ENCODE results near the gene NEK6. TPM values are rescaled to one million over a fixed set of nuclear protein-coding genes. Genes with fewer than 3 reads are reported as not detected.

NEK6 gene
- polyA plus RNA-seq, 1 experiment, result 128 TPM

DNA sequence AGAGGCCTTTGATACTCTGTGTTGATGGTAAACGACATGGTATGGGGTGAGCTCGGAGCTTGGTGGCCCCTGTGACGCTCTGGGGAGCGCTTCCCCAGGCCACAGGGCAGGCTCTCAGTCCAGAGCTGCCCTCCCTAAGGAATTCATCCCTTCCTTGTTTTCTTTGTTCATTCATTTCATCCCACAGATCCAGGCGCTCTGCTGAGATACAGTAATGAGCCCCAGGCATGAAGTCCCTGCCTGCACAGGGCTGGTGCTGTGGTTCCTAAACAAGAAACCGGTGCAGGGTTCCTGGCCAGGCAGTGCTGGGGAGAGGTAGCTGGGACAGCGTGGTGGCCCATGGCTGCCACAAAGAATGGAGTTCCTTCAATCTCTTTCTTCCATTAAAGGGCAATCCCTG, 14.4 kb downstream of the NEK6 start:
- H3K27ac ChIP-seq (ENCODE audit: low read depth, low read length), result peak overlapping the region; percentile 11
- ChIA-PET POLR2A (no interaction called here), CTCF (no interaction called here)
- no peak overlapping the region for H3K4me3 ChIP-seq (ENCODE audit: low read depth, low read length)
- no peaks in the 10 kb centered on the region for H3K27me3 ChIP-seq (ENCODE audit: control insufficient read depth, insufficient read depth, low read length)
- TF ChIP-seq, protein P1, sequence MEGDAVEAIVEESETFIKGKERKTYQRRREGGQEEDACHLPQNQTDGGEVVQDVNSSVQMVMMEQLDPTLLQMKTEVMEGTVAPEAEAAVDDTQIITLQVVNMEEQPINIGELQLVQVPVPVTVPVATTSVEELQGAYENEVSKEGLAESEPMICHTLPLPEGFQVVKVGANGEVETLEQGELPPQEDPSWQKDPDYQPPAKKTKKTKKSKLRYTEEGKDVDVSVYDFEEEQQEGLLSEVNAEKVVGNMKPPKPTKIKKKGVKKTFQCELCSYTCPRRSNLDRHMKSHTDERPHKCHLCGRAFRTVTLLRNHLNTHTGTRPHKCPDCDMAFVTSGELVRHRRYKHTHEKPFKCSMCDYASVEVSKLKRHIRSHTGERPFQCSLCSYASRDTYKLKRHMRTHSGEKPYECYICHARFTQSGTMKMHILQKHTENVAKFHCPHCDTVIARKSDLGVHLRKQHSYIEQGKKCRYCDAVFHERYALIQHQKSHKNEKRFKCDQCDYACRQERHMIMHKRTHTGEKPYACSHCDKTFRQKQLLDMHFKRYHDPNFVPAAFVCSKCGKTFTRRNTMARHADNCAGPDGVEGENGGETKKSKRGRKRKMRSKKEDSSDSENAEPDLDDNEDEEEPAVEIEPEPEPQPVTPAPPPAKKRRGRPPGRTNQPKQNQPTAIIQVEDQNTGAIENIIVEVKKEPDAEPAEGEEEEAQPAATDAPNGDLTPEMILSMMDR (IDR thresholded peaks at IDR 0.05; ENCODE audit: low read depth, low read length), result no peak
- H3K9me3 ChIP-seq (ENCODE audit: control insufficient read depth, insufficient read depth, low read length), result no peaks in the 10 kb centered on the region
- DNase-seq (ENCODE audit: low read depth, low spot score), result no peak

DNA sequence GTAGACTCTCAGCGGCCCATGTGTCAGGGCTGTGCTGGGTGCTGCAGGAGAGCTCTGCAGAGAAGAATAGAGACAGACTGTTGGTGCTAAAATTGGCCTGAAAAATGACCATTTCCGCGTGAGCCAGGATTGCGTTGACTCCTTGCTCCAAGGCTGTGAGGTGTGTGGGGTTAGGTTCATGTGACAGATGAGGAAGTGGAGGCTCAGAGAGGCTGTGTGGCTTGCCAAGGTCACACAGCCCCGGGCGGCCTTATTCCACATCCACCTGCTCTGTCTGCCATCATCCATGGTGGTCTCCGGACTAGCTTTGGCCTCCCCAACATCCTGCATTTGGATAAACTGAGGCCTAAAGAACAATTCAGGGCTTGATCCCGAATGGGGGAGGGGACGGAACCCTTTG, 15.2 kb downstream of the NEK6 start:
- ChIA-PET POLR2A (no interaction called here), CTCF (no interaction called here)
- Histone ChIP-seq H3K4me3 (ENCODE audit: low read depth, low read length) (no peak overlapping the region), H3K27ac (ENCODE audit: low read depth, low read length) (peak overlapping the region; percentile 39), H3K9me3 (ENCODE audit: control insufficient read depth, insufficient read depth, low read length) (no peaks in the 10 kb centered on the region), H3K27me3 (ENCODE audit: control insufficient read depth, insufficient read depth, low read length) (no peaks in the 10 kb centered on the region)
- TF ChIP-seq, protein P1 (IDR thresholded peaks at IDR 0.05; ENCODE audit: low read depth, low read length), result no peak
- DNase-seq (ENCODE audit: low read depth, low spot score), result no peak

DNA sequence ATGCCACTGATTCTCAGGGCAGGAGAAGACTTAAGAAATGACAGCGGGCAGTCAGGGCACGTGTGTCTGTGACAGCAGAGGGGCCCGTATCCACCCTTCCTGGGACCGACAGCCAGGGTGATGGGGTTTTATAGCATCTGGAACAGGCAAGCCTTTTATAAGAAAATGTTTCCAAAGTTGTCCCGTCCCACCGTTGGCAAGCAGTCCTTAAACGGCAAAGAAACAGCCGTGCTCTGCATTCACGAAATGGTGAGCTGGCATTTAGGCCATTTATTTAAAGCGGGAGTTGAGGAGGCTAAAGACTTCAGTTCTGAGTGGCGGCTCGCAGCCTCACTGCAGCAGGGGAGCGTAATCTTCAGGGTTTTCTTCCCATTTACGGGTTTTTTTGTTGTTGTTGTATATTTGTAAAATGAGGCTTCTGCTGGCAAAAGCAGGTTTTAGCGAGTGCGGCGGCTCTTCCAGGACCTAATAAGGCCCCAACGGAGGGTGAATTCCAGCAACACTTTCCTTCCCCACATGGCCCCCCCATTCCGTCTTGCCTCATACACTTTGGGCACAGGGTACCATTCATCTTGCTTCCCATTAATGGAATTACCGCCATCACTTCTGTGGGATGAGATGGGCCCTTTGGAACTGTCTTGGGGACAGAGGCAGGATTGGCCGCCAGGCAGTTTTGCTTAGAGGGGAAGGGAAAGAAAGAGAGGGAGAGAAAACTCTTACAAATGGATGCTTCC, 15.8 kb downstream of the NEK6 start:
- H3K27ac ChIP-seq (ENCODE audit: low read depth, low read length), result no peak overlapping the region

DNA sequence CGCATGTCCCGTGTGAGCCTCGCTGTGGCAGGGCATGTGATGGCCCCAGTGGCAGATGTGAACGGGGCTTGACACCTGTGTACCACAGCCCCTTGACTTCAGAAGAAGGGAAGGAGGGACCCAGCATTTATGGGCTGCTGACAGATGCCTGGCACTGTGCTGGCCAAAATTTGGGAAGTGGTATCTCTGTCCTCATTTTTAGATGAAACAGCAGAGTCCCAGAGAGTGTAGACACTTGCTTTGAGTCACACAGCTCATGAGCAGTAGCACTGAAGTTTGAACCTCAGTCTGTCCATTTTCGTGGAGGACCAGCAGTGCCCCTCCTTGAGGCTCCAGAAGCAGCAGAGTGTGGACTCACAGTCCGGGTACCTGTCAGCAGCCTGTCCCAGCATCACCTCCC, 16.5 kb downstream of the NEK6 start:
- Histone ChIP-seq H3K4me3 (ENCODE audit: low read depth, low read length) (no peak overlapping the region), H3K27ac (ENCODE audit: low read depth, low read length) (no peak overlapping the region), H3K27me3 (ENCODE audit: control insufficient read depth, insufficient read depth, low read length) (no peaks in the 10 kb centered on the region), H3K9me3 (ENCODE audit: control insufficient read depth, insufficient read depth, low read length) (no peaks in the 10 kb centered on the region)
- POLR2A ChIA-PET, result no interaction called here
- CTCF ChIA-PET, result interaction anchor here (0.6 kb wide), 1 partner anchor 32 kb away, joined by 4 read pairs; no protein-coding TSS in a partner anchor
- TF ChIP-seq, protein P1 (IDR thresholded peaks at IDR 0.05; ENCODE audit: low read depth, low read length), result no peak
- no peak for DNase-seq (ENCODE audit: low read depth, low spot score)

More for the DNA sequence above, 15.8 kb downstream of the NEK6 start:
- H3K9me3 ChIP-seq (ENCODE audit: control insufficient read depth, insufficient read depth, low read length), result no peaks in the 10 kb centered on the region
- DNase-seq (ENCODE audit: low read depth, low spot score), result no peak
- H3K27me3 ChIP-seq (ENCODE audit: control insufficient read depth, insufficient read depth, low read length), result no peaks in the 10 kb centered on the region
- ChIA-PET CTCF (interaction anchor here (0.6 kb wide), 1 partner anchor 33 kb away, joined by 4 read pairs; no protein-coding TSS in a partner anchor), POLR2A (no interaction called here)
- H3K4me3 ChIP-seq (ENCODE audit: low read depth, low read length), result no peak overlapping the region
- TF ChIP-seq, protein P1 (IDR thresholded peaks at IDR 0.05; ENCODE audit: low read depth, low read length), result no peak

DNA sequence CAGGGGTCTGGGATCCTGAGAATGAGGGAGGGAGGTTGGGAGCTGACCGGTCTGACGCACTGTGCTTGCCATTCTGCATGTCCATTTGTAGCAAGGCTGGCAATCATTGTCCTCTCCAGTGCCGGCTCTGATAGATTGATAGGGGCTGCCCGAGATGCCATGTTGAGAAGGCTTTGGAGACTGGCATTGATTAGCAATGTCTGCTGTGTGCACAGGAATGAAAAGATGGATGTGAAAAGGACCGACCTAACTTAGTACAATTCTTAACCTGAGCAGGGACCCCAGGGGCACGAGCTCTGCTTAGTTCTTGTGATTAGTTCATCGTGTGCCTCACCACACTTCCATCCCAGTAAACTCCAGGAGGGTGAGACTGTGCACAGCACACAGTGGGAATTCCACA, 17.0 kb downstream of the NEK6 start:
- Histone ChIP-seq H3K9me3 (ENCODE audit: control insufficient read depth, insufficient read depth, low read length) (no peaks in the 10 kb centered on the region), H3K27me3 (ENCODE audit: control insufficient read depth, insufficient read depth, low read length) (no peaks in the 10 kb centered on the region), H3K27ac (ENCODE audit: low read depth, low read length) (no peak overlapping the region), H3K4me3 (ENCODE audit: low read depth, low read length) (no peak overlapping the region)
- CTCF ChIA-PET, result no interaction called here
- DNase-seq (ENCODE audit: low read depth, low spot score), result no peak
- POLR2A ChIA-PET, result no interaction called here
- TF ChIP-seq, protein P1 (IDR thresholded peaks at IDR 0.05; ENCODE audit: low read depth, low read length), result no peak

Measured in AG04450 (cell line).